Measurements from ENCODE around the gene HAUS6. TPM values are rescaled to one million over a fixed set of nuclear protein-coding genes. Genes with fewer than 3 reads are reported as not detected.

HAUS6 gene
- total RNA-seq, 1 donor from 2014 or later, result 15.3 TPM

- intact Hi-C loops (cut with micrococcal nuclease), result no loop called here
- H3K36me3 Mint-ChIP-seq (ENCODE audit: low read depth), result no peaks in the 10 kb centered on the region
- peaks cover 4% of the 10 kb centered on the region for H3K4me1 Mint-ChIP-seq
- H3K9me3 Mint-ChIP-seq, result no peaks in the 10 kb centered on the region
- no peaks in the 10 kb centered on the region for H3K27me3 Mint-ChIP-seq
- no peak overlapping the region for H3K27ac Mint-ChIP-seq
- ChIA-PET POLR2A (no interaction called here), CTCF (no interaction called here)
- TF ChIP-seq CTCF (IDR thresholded peaks at IDR 0.05), result no peak
- ATAC-seq (ENCODE audit: low read depth), result no peak
- no peak for DNase-seq
- H3K4me3 Mint-ChIP-seq, result no peak overlapping the region
These were observed 33.4 kb upstream of the HAUS6 start for GRCh38 chr9:19136129-19136528.

GRCh38 chr9:19133549-19134345 is 31.0 kb upstream of the HAUS6 start:
- intact Hi-C loops (cut with micrococcal nuclease), result no loop called here
- H3K27ac Mint-ChIP-seq, result no peak overlapping the region
- ATAC-seq (ENCODE audit: low read depth) (no peak), DNase-seq (no peak)
- no peaks in the 10 kb centered on the region for H3K9me3 Mint-ChIP-seq
- H3K36me3 Mint-ChIP-seq (ENCODE audit: low read depth), result no peaks in the 10 kb centered on the region
- no peak overlapping the region for H3K4me3 Mint-ChIP-seq
- no peak for TF ChIP-seq CTCF (IDR thresholded peaks at IDR 0.05)
- ChIA-PET CTCF (interaction anchor here (1.6 kb wide), 1 partner anchor 324 kb away, joined by 6 read pairs; no protein-coding TSS in a partner anchor), POLR2A (no interaction called here)
- H3K27me3 Mint-ChIP-seq, result no peaks in the 10 kb centered on the region
- peaks cover 18% of the 10 kb centered on the region for H3K4me1 Mint-ChIP-seq

GRCh38 chr9:19130436-19130835 is 27.7 kb upstream of the HAUS6 start:
- ATAC-seq (ENCODE audit: low read depth), result no peak
- H3K4me1 Mint-ChIP-seq, result peaks cover 23% of the 10 kb centered on the region
- H3K9me3 Mint-ChIP-seq, result no peaks in the 10 kb centered on the region
- no peak for DNase-seq
- H3K27ac Mint-ChIP-seq, result no peak overlapping the region
- TF ChIP-seq CTCF (IDR thresholded peaks at IDR 0.05), result no peak
- intact Hi-C loops (cut with micrococcal nuclease), result no loop called here
- POLR2A ChIA-PET, result interaction anchor here (1.7 kb wide), 1 partner anchor 249 kb away, joined by 8 read pairs; the partner anchor contains the start of gene RPS6
- no peaks in the 10 kb centered on the region for H3K36me3 Mint-ChIP-seq (ENCODE audit: low read depth)
- H3K27me3 Mint-ChIP-seq, result no peaks in the 10 kb centered on the region
- H3K4me3 Mint-ChIP-seq, result no peak overlapping the region
- CTCF ChIA-PET, result no interaction called here

- H3K36me3 Mint-ChIP-seq (ENCODE audit: low read depth), result peaks cover 8% of the 10 kb centered on the region
- H3K4me1 Mint-ChIP-seq, result peaks cover 29% of the 10 kb centered on the region
- peak; percentile 12 for ATAC-seq (ENCODE audit: low read depth)
- intact Hi-C loops (cut with micrococcal nuclease), result loop anchor here (1.0 to 5.0 kb wide), 6 partner anchors 26 to 252 kb away; partner anchors contain the start of genes DENND4C, HAUS6, RPS6 and RRAGA
- peak overlapping the region; percentile 79 for H3K27ac Mint-ChIP-seq
- no peaks in the 10 kb centered on the region for H3K27me3 Mint-ChIP-seq
- no peak for TF ChIP-seq CTCF (IDR thresholded peaks at IDR 0.05)
- peak overlapping the region; percentile 89 for H3K4me3 Mint-ChIP-seq
- peak; percentile 18 for DNase-seq
- POLR2A ChIA-PET, result interaction anchor here (0.6 to 2.0 kb wide), 7 partner anchors 25 to 103 kb away, joined by 3 to 8 read pairs (median 6); partner anchors contain the start of genes DENND4C and RRAGA
- H3K9me3 Mint-ChIP-seq, result no peaks in the 10 kb centered on the region
- CTCF ChIA-PET, result interaction anchor here (1.4 kb wide), 1 partner anchor 105 kb away, joined by 3 read pairs; no protein-coding TSS in a partner anchor
These were observed 25.3 kb upstream of the HAUS6 start for GRCh38 chr9:19127871-19128500.

- intact Hi-C loops (cut with micrococcal nuclease), result no loop called here
- Mint-ChIP-seq H3K27me3 (no peaks in the 10 kb centered on the region), H3K27ac (no peak overlapping the region), H3K36me3 (ENCODE audit: low read depth) (peaks cover 34% of the 10 kb centered on the region), H3K4me1 (peaks cover 21% of the 10 kb centered on the region), H3K4me3 (no peak overlapping the region), H3K9me3 (no peaks in the 10 kb centered on the region)
- no peak for DNase-seq
- POLR2A ChIA-PET, result no interaction called here
- CTCF ChIA-PET, result interaction anchor here (1.1 kb wide), 1 partner anchor 333 kb away, joined by 3 read pairs; no protein-coding TSS in a partner anchor
- TF ChIP-seq CTCF (IDR thresholded peaks at IDR 0.05), result no peak
- ATAC-seq (ENCODE audit: low read depth), result no peak
These were observed 21.7 kb upstream of the HAUS6 start for GRCh38 chr9:19124430-19124793.
